GM10248 (cell line): ENCODE results near the gene SOCS3.

Experiments
- CTCF ChIA-PET: fragments of 300-600 bp; sonication (Branson Sonifier 250); formaldehyde crosslinking; extraction: SDS; loops from one replicate; lab custom pipeline; 2021; ENCODE audit warnings: antibody characterized with exemption; lab: Yijun Ruan, JAX
- POLR2A ChIA-PET: fragments of 350-650 bp; sonication (Branson Sonifier 250); formaldehyde crosslinking; extraction: SDS; loops from one replicate; lab custom pipeline; 2020; ENCODE audit warnings: antibody characterized with exemption; lab: Yijun Ruan, JAX
- DNase-seq: peaks from one replicate; pipeline ENCODE4 v3.0.0; 2012; ENCODE audit errors: extremely low spot score
- TF ChIP-seq, protein P1 (sequence below): IDR thresholded peaks from 2 replicates; pipeline ENCODE4 v1.5.1; 2012; ENCODE audit warnings: mild to moderate bottlenecking, low read depth; ENCODE audit errors: extremely low read depth, missing control alignments, control extremely low read depth

The SOCS3 gene

DNA sequence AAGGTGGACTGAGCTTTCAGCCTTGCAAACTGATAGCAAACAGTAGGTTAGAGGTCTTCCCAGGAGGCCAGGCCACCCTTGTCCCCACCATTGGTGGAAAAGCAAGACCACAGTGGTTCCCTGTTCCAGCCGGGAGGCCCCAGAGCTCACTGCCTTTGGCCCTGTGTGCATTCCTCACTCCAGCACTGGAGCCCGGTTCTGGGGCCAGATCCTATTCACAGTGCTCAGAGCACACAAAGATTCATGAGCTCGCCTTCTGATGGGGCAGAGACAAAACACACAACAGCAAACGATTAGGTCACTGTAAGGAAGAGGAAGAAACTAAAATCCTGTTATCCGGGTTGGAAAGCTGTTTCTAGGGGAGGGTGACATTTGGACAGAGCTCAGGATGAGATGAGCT, 13.0 kb upstream of the SOCS3 start:
- ChIA-PET CTCF (interaction anchor here (1.1 to 6.6 kb wide), 4 partner anchors 10 to 49 kb away, joined by 3 to 36 read pairs (median 4); partner anchors contain the start of gene SOCS3), POLR2A (no interaction called here)
- TF ChIP-seq, protein P1, sequence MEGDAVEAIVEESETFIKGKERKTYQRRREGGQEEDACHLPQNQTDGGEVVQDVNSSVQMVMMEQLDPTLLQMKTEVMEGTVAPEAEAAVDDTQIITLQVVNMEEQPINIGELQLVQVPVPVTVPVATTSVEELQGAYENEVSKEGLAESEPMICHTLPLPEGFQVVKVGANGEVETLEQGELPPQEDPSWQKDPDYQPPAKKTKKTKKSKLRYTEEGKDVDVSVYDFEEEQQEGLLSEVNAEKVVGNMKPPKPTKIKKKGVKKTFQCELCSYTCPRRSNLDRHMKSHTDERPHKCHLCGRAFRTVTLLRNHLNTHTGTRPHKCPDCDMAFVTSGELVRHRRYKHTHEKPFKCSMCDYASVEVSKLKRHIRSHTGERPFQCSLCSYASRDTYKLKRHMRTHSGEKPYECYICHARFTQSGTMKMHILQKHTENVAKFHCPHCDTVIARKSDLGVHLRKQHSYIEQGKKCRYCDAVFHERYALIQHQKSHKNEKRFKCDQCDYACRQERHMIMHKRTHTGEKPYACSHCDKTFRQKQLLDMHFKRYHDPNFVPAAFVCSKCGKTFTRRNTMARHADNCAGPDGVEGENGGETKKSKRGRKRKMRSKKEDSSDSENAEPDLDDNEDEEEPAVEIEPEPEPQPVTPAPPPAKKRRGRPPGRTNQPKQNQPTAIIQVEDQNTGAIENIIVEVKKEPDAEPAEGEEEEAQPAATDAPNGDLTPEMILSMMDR, result no peak
- no peak for DNase-seq

DNA sequence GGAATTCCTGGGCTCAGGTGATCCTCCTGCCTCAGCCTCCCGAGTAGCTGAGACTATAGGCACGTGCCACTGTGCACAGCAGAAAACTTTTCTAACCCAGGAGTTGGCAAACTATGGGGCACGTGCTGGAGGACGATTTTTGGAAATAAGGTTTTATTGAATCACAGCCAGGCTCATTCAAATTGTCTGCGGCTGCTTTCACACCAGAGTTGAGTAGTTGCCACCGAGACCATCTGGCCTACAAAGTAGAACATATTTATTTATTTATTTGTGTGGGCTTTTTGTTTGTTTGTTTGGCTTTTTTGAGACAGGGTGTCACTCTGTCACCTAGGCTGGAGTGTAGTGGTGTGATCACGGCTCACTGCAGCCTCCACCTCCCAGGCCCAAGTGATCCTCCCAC, 11.2 kb upstream of the SOCS3 start:
- CTCF ChIA-PET, result interaction anchor here (2.1 kb wide), 1 partner anchor 10 kb away, joined by 14 read pairs; no protein-coding TSS in a partner anchor
- POLR2A ChIA-PET, result no interaction called here
- DNase-seq, result no peak
- TF ChIP-seq, protein P1, result no peak

DNA sequence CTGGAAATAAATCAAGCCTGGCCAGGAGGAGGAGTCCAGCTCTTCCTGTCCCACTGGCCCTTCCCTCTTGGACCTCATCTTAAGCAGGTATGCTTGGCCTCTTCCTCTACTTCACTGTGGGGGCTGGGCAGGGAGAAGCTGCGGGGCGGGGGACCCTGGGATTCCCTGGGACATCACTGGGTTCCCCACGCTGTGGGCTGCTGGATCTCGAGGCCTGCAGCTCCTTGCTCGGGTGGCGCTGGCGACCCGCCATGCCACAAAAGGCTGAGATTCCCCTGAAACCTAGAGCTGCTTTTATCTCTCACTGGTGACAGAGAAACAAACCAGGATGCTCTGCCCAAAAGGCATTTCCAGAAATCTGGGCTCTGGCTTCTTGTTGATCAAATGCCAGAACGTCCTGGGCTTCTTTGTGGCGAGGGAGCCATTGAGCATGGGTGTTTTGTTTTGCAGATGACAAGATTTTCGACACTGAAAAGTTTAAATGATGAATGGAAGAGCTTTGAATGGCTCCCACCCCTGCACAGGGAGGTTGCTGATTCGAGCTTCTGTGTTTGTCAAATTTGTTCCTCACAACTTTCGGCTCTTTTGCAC, 10.0 kb upstream of the SOCS3 start:
- TF ChIP-seq, protein P1, result no peak
- CTCF ChIA-PET, result interaction anchor here (1.1 to 2.1 kb wide), 6 partner anchors 9 to 66 kb away, joined by 3 to 14 read pairs (median 4); no protein-coding TSS in a partner anchor
- no peak for DNase-seq
- POLR2A ChIA-PET, result no interaction called here

DNA sequence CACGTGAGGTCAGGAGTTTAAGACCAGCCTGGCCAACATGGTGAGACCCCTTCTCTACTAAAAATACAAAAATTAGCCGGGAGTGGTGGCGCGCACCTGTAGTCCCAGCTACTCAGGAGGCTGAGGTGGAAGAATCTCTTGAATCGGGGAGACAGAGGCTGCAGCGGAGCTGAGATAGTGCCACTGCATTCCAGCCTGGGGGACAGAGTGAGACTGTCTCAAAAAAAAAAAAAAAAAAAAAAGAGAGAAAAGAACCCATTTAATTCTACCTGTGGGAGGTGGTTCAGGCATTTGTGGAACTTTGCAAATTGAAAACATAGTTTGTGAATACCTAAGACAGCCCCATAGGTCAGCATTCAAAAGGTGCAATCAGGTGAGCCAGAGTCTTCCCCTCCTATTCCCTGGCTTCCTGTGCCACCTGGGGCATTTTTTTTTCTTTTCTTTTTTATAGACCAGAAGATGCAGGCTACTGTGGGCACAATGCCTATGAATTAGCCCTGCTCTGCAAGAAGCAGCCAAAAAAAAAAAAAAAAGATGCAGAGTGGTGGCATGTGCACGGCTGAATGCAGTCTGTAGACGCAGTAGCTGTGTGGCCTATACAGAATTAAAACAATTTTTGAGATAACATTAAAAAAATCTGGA, 9.1 kb upstream of the SOCS3 start:
- DNase-seq, result no peak
- TF ChIP-seq, protein P1, result no peak
- CTCF ChIA-PET, result interaction anchor here (1.1 to 2.1 kb wide), 7 partner anchors 8 to 67 kb away, joined by 3 to 14 read pairs (median 4); no protein-coding TSS in a partner anchor
- POLR2A ChIA-PET, result interaction anchor here (1.1 kb wide), 1 partner anchor 9 kb away, joined by 4 read pairs; the partner anchor contains the start of gene SOCS3

DNA sequence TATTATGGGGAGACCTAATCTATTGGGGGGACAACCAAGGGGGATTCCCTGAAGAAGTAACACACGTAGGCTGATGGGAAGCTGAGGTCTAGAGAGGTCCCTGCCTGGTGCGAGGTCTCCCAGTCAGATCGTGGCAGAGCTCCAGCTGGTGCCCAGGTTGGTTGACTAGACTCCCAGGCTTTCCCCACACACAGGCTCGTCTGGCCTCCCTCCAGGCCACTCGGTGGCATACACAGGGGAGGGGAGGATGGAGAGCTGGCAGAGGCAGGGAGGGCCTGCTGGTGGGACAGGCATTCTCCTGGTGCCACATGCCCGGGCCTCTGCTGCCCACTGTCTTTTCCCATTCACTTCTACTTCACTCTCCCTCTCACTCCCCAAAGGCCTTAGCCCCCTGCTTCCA, 8.5 kb upstream of the SOCS3 start:
- CTCF ChIA-PET, result interaction anchor here (1.1 to 1.5 kb wide), 3 partner anchors 14 to 54 kb away, joined by 3 to 4 read pairs (median 4); no protein-coding TSS in a partner anchor
- TF ChIP-seq, protein P1, result no peak
- DNase-seq, result no peak
- POLR2A ChIA-PET, result interaction anchor here (1.1 kb wide), 1 partner anchor 9 kb away, joined by 4 read pairs; the partner anchor contains the start of gene SOCS3

DNA sequence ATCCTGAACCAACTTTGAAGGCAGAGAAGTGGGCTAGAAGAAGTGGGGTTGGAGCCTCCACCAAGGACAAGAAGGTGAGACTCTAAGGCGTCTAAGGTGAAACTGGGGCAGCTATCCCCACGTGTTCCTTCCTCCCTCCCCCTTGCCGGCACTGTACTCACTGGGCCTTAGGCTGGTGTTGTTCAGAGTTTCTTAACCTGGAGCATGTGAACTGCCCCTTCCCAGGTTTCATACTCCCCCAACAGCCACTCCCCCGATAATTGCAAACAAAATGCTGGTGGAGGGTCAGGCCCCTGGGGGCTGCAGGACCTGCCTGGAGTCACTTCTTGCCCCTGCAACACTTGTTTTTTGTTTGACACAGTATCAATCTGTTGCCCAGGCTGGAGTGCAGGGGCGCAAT, 7.3 kb upstream of the SOCS3 start:
- TF ChIP-seq, protein P1, result no peak
- ChIA-PET CTCF (interaction anchor here (1.1 kb wide), 1 partner anchor 25 kb away, joined by 3 read pairs; no protein-coding TSS in a partner anchor), POLR2A (no interaction called here)
- DNase-seq, result no peak
